ENCODE results near the gene TIMM22.
A peak's percentile ranks its signal among the peaks of the same experiment; 100 is the strongest.
"Not testable (repeated sequence)": the region's sequence is repeated elsewhere in the genome, so short reads cannot be mapped to it uniquely, and the experiment has no call there.

TIMM22 gene

DNA sequence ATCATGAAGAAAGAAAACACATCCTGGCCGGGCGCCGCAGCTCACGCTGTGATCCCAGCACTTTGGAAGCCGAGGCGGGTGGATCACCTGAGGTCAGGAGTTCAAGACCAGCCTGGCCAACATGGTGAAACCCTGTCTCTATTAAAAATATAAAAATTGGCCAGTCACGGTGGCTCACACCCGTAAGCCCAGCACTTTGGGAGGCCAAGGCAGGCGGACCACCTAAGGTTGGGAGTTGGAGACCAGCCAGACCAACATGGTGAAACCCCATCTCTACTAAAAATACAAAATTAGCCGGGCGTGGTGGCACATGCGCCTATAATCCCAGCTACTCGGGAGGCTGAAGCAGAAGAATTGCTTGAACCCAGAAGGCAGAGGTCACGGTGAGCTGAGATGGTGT lies 25.1 kb upstream of the TIMM22 start:
- H3K27me3 ChIP-seq (ENCODE audit: control insufficient read depth in 2 of 2, insufficient read depth in 2 of 2, low read length in 2 of 2) = peaks cover 11 to 18% of the 10 kb centered on the region in 2 donors
- not testable (repeated sequence) for H3K27ac ChIP-seq (ENCODE audit: low read depth in 2 of 2, low read length in 2 of 2); H3K9me3 ChIP-seq (ENCODE audit: control insufficient read depth in 2 of 2, low read length in 2 of 2); H3K9ac ChIP-seq (ENCODE audit: low read depth in 1 of 2, low read length in 2 of 2); H3K4me1 ChIP-seq (ENCODE audit: control insufficient read depth in 2 of 2, insufficient read depth in 2 of 2, low read length in 2 of 2); H3K36me3 ChIP-seq (ENCODE audit: control insufficient read depth in 2 of 2, insufficient read depth in 2 of 2, low read length in 2 of 2); H3K4me3 ChIP-seq (ENCODE audit: low read length in 2 of 2)

DNA sequence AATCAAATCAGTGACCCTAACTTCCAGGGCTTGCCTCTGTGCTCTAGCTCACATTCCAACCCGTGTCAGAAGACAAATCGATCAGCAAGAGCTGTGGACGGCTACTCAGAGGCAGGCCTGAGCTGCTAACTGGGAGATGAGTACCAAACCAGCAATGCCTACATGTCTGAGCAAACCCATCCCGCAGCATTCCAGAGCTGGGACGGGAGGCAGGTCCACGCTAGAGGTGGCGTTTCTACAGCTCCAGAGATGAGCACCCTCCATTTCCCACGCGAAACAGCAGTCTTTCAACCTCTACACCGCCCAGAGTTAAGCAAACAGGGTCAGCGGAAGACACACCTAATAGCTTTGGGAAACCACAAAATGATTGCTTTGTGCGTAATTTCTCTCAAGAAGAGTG lies 23.9 kb upstream of the TIMM22 start:
- H3K9me3 ChIP-seq (ENCODE audit: control insufficient read depth in 2 of 2, low read length in 2 of 2) = no peaks in the 10 kb centered on the region
- H3K4me1 ChIP-seq (ENCODE audit: control insufficient read depth in 2 of 2, insufficient read depth in 2 of 2, low read length in 2 of 2) = no peaks in the 10 kb centered on the region
- H3K27me3 ChIP-seq (ENCODE audit: control insufficient read depth in 2 of 2, insufficient read depth in 2 of 2, low read length in 2 of 2) = peaks cover 20 to 22% of the 10 kb centered on the region in 2 donors
- H3K4me3 ChIP-seq (ENCODE audit: low read length in 2 of 2) = no peak overlapping the region
- H3K36me3 ChIP-seq (ENCODE audit: control insufficient read depth in 2 of 2, insufficient read depth in 2 of 2, low read length in 2 of 2) = no peaks in the 10 kb centered on the region
- no peak overlapping the region for H3K9ac ChIP-seq (ENCODE audit: low read depth in 1 of 2, low read length in 2 of 2)
- H3K27ac ChIP-seq (ENCODE audit: low read depth in 2 of 2, low read length in 2 of 2) = no peak overlapping the region

DNA sequence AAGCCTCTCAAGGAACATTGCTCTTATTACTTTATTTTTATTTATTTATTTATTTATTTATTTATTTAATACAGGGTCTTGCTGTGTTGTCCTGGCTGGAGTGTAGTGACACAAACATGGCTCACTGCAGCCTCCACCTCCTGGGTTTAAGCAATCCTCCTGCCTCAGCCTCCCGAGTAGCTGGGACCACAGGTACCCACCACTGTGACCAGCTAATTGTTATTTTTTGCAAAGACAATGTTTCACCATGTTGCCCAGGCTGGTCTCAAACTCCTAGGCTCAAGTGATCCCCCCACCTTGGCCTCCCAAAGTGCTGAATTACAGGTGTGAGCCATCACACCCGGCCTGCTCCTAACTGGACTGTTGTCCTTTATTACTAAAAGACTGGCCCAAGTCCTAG lies 22.2 kb upstream of the TIMM22 start:
- H3K9me3 ChIP-seq (ENCODE audit: control insufficient read depth in 2 of 2, low read length in 2 of 2); H3K4me1 ChIP-seq (ENCODE audit: control insufficient read depth in 2 of 2, insufficient read depth in 2 of 2, low read length in 2 of 2); H3K36me3 ChIP-seq (ENCODE audit: control insufficient read depth in 2 of 2, insufficient read depth in 2 of 2, low read length in 2 of 2); H3K27ac ChIP-seq (ENCODE audit: low read depth in 2 of 2, low read length in 2 of 2); H3K4me3 ChIP-seq (ENCODE audit: low read length in 2 of 2); H3K9ac ChIP-seq (ENCODE audit: low read depth in 1 of 2, low read length in 2 of 2): not testable (repeated sequence)
- peaks cover 18 to 19% of the 10 kb centered on the region in 2 donors for H3K27me3 ChIP-seq (ENCODE audit: control insufficient read depth in 2 of 2, insufficient read depth in 2 of 2, low read length in 2 of 2)

GRCh38 chr17:975371-975915 lies 21.5 kb upstream of the TIMM22 start:
- Histone ChIP-seq H3K4me1 (ENCODE audit: control insufficient read depth in 2 of 2, insufficient read depth in 2 of 2, low read length in 2 of 2) (peaks cover 3% of the 10 kb centered on the region in 2 donors), H3K36me3 (ENCODE audit: control insufficient read depth in 2 of 2, insufficient read depth in 2 of 2, low read length in 2 of 2) (no peaks in the 10 kb centered on the region), H3K4me3 (ENCODE audit: low read length in 2 of 2) (no peak overlapping the region), H3K27me3 (ENCODE audit: control insufficient read depth in 2 of 2, insufficient read depth in 2 of 2, low read length in 2 of 2) (peaks cover 16 to 18% of the 10 kb centered on the region in 2 donors), H3K9ac (ENCODE audit: low read depth in 1 of 2, low read length in 2 of 2) (no peak overlapping the region), H3K9me3 (ENCODE audit: control insufficient read depth in 2 of 2, low read length in 2 of 2) (no peaks in the 10 kb centered on the region), H3K27ac (ENCODE audit: low read depth in 2 of 2, low read length in 2 of 2) (no peak overlapping the region)

DNA sequence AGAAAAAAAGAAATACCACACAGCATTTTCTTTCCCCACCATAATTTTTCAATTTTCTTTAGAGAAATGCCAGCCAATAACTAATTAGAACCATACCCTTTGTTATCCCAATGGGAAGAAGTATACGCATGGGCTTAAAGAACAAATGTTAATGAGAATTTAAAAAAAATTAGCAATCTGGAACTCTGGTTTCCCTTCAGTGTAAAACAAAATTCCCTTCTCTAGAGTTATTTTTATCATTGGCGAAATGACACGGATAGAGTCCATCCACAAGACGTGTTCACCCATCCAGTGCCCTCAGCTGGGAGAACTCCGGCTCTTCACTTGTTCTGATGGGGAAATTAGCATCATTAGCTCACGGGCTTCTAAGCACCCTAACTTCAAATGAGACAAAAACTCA lies 20.6 kb upstream of the TIMM22 start:
- Histone ChIP-seq H3K4me1 (ENCODE audit: control insufficient read depth in 2 of 2, insufficient read depth in 2 of 2, low read length in 2 of 2) (peaks cover 3 to 6% of the 10 kb centered on the region in 2 donors), H3K27me3 (ENCODE audit: control insufficient read depth in 2 of 2, insufficient read depth in 2 of 2, low read length in 2 of 2) (peaks cover 14% of the 10 kb centered on the region in 2 donors), H3K4me3 (ENCODE audit: low read length in 2 of 2) (no peak overlapping the region), H3K27ac (ENCODE audit: low read depth in 2 of 2, low read length in 2 of 2) (no peak overlapping the region), H3K9ac (ENCODE audit: low read depth in 1 of 2, low read length in 2 of 2) (no peak overlapping the region), H3K9me3 (ENCODE audit: control insufficient read depth in 2 of 2, low read length in 2 of 2) (no peaks in the 10 kb centered on the region), H3K36me3 (ENCODE audit: control insufficient read depth in 2 of 2, insufficient read depth in 2 of 2, low read length in 2 of 2) (no peaks in the 10 kb centered on the region)

- Histone ChIP-seq H3K27me3 (ENCODE audit: control insufficient read depth in 2 of 2, insufficient read depth in 2 of 2, low read length in 2 of 2) (peaks cover 14% of the 10 kb centered on the region in 2 donors), H3K36me3 (ENCODE audit: control insufficient read depth in 2 of 2, insufficient read depth in 2 of 2, low read length in 2 of 2) (no peaks in the 10 kb centered on the region), H3K9me3 (ENCODE audit: control insufficient read depth in 2 of 2, low read length in 2 of 2) (no peaks in the 10 kb centered on the region), H3K9ac (ENCODE audit: low read depth in 1 of 2, low read length in 2 of 2) (no peak overlapping the region), H3K4me3 (ENCODE audit: low read length in 2 of 2) (no peak overlapping the region), H3K4me1 (ENCODE audit: control insufficient read depth in 2 of 2, insufficient read depth in 2 of 2, low read length in 2 of 2) (peaks cover 3 to 6% of the 10 kb centered on the region in 2 donors), H3K27ac (ENCODE audit: low read depth in 2 of 2, low read length in 2 of 2) (no peak overlapping the region)
These were observed 19.8 kb upstream of the TIMM22 start for GRCh38 chr17:977166-977565.

- Histone ChIP-seq H3K4me1 (ENCODE audit: control insufficient read depth in 2 of 2, insufficient read depth in 2 of 2, low read length in 2 of 2) (peaks cover 3 to 6% of the 10 kb centered on the region in 2 donors), H3K27ac (ENCODE audit: low read depth in 2 of 2, low read length in 2 of 2) (peak overlapping the region in 1 of 2 donors; percentile 43), H3K9ac (ENCODE audit: low read depth in 1 of 2, low read length in 2 of 2) (no peak overlapping the region)
These were observed 18.5 kb upstream of the TIMM22 start for GRCh38 chr17:978103-979093.

GRCh38 chr17:979212-979538 lies 17.8 kb upstream of the TIMM22 start:
- H3K9me3 ChIP-seq (ENCODE audit: control insufficient read depth in 2 of 2, low read length in 2 of 2) = no peaks in the 10 kb centered on the region
- H3K9ac ChIP-seq (ENCODE audit: low read depth in 1 of 2, low read length in 2 of 2) = no peak overlapping the region
- H3K27ac ChIP-seq (ENCODE audit: low read depth in 2 of 2, low read length in 2 of 2) = peak overlapping the region in 1 of 2 donors; percentile 43

More at GRCh38 chr17:978103-979093, 18.5 kb upstream of the TIMM22 start:
- Histone ChIP-seq H3K9me3 (ENCODE audit: control insufficient read depth in 2 of 2, low read length in 2 of 2) (no peaks in the 10 kb centered on the region), H3K4me3 (ENCODE audit: low read length in 2 of 2) (peak overlapping the region; percentile 32 to 57), H3K27me3 (ENCODE audit: control insufficient read depth in 2 of 2, insufficient read depth in 2 of 2, low read length in 2 of 2) (peaks cover 12 to 14% of the 10 kb centered on the region in 2 donors), H3K36me3 (ENCODE audit: control insufficient read depth in 2 of 2, insufficient read depth in 2 of 2, low read length in 2 of 2) (no peaks in the 10 kb centered on the region)

DNA sequence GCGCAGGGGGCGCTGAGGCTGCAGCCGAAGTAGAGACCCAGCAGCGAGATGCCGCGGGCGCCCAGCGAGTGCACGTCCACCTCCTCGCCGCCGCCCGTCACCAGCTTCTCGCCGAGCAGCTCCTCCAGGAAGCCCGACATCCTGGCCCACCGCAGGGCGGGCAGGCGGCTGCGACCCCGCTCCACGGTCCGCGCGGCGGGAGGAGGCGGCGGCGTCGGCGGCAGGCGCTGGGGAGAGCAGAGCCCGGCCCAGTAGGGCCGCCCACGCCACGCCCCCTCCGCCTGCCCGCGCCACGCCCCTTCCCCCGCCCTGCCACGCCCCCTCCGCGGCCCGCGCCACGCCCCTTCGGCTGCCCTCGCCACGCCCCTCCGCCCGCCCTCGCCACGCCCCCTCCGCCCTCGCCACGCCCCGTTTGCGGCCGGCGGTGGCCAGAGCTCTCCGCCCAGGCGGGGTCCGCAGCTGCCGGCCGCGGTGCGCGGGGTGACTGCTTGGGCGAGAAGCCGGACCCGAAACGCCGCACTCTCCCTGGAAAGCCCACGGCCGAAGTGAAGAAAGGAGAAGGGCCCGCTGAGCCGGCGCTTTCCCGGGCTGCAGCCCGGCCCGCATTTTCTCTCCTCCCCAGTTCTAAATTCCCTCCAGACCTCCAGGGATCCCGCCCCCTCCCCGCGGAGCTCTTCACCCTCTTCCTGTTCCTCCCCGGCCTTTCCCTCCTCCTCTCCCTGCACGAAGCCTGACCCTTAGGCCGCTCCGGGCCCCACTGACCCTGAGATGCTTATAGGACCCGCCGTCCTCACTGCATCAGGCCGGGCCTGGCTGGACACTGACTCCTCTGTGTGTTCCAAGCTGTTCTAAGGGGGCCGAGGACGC lies 17.2 kb upstream of the TIMM22 start, which contains the start of gene NXN:
NXN (minus strand) TSS at position 238 of the 867 bp plus-strand sequence.
- Histone ChIP-seq H3K4me3 (ENCODE audit: low read length in 2 of 2) (peak within 1 kb of the TSS; percentile 60 to 68), H3K27ac (ENCODE audit: low read depth in 2 of 2, low read length in 2 of 2) (peak within 1 kb of the TSS in 1 of 2 donors; percentile 58), H3K9ac (ENCODE audit: low read depth in 1 of 2, low read length in 2 of 2) (peak within 1 kb of the TSS; percentile 15 to 17), H3K27me3 (ENCODE audit: control insufficient read depth in 2 of 2, insufficient read depth in 2 of 2, low read length in 2 of 2) (peaks cover 12 to 14% of the 10 kb centered on the region in 2 donors), H3K36me3 (ENCODE audit: control insufficient read depth in 2 of 2, insufficient read depth in 2 of 2, low read length in 2 of 2) (no peaks in the 10 kb centered on the region), H3K9me3 (ENCODE audit: control insufficient read depth in 2 of 2, low read length in 2 of 2) (no peaks in the 10 kb centered on the region), H3K4me1 (ENCODE audit: control insufficient read depth in 2 of 2, insufficient read depth in 2 of 2, low read length in 2 of 2) (peaks cover 3 to 6% of the 10 kb centered on the region in 2 donors)

More at GRCh38 chr17:979212-979538, 17.8 kb upstream of the TIMM22 start:
- Histone ChIP-seq H3K36me3 (ENCODE audit: control insufficient read depth in 2 of 2, insufficient read depth in 2 of 2, low read length in 2 of 2) (no peaks in the 10 kb centered on the region), H3K4me1 (ENCODE audit: control insufficient read depth in 2 of 2, insufficient read depth in 2 of 2, low read length in 2 of 2) (peaks cover 3 to 6% of the 10 kb centered on the region in 2 donors), H3K27me3 (ENCODE audit: control insufficient read depth in 2 of 2, insufficient read depth in 2 of 2, low read length in 2 of 2) (peaks cover 12 to 14% of the 10 kb centered on the region in 2 donors), H3K4me3 (ENCODE audit: low read length in 2 of 2) (peak overlapping the region; percentile 31 to 60)

Measured in mucosa of rectum (tissue), 2 donors.